Calu3 (cell line): ENCODE data around the gene DTD2. TPM values are rescaled to one million over a fixed set of nuclear protein-coding genes. Genes with fewer than 3 reads are reported as not detected.

Experiments used
- BruUV-seq: library from RNA; stranded (reverse); fragments of 400-500 nt; replicated peaks from 2 replicates; lab custom pipeline; 2021; lab: Mats Ljungman, UMichigan
- CTCF ChIA-PET: fragments of 300-600 bp; sonication (Branson Sonifier 250); formaldehyde crosslinking; loops from one replicate; lab custom pipeline; 2022; ENCODE audit warnings: antibody characterized with exemption; lab: Charles Lee
- DNase-seq: peaks from one replicate; pipeline ENCODE4 v3.0.0; 2022
- H3K27ac Mint-ChIP-seq: one replicate; pipeline ENCODE4 v1.8.0; 2022; ENCODE audit warnings: mixed read lengths; ENCODE audit not compliant: unreplicated experiment
- H3K27me3 Mint-ChIP-seq: one replicate; pipeline ENCODE4 v1.8.0; 2022; ENCODE audit warnings: mixed read lengths; ENCODE audit not compliant: unreplicated experiment
- H3K36me3 Mint-ChIP-seq: one replicate; pipeline ENCODE4 v1.8.0; 2022; ENCODE audit warnings: mild to moderate bottlenecking, moderate library complexity, mixed read lengths; ENCODE audit not compliant: insufficient read depth, unreplicated experiment
- H3K4me1 Mint-ChIP-seq: one replicate; pipeline ENCODE4 v1.8.0; 2022; ENCODE audit warnings: mild to moderate bottlenecking, low read depth, mixed read lengths; ENCODE audit not compliant: unreplicated experiment
- H3K4me3 Mint-ChIP-seq: one replicate; pipeline ENCODE4 v1.8.0; 2022; ENCODE audit warnings: mild to moderate bottlenecking, low read depth, moderate library complexity, mixed read lengths; ENCODE audit not compliant: unreplicated experiment
- H3K9me3 Mint-ChIP-seq: one replicate; pipeline ENCODE4 v1.8.0; 2022; ENCODE audit warnings: low read depth, mixed read lengths; ENCODE audit not compliant: unreplicated experiment
- CTCF ChIP-seq: fragments of 200-600 bp; IDR thresholded peaks from one replicate; pipeline ENCODE4 v1.8.0; 2022; ENCODE audit warnings: antibody characterized with exemption; ENCODE audit not compliant: unreplicated experiment
- intact Hi-C: fragments of 100-400 bp; cut with micrococcal nuclease; formaldehyde crosslinking; loops from one replicate; pipeline ENCODE4 v1.10.0; 2022; ENCODE audit not compliant: unreplicated experiment
- total RNA-seq: library from RNA; stranded (reverse); gene quantifications from 2 replicates; pipeline ENCODE4 v1.2.3, GENCODE V29; 2022

The DTD2 gene
- total RNA-seq, 1 experiment from 2014 or later: 12.2 TPM

GRCh38 chr14:31489691-31490090 lies 32.4 kb upstream of the DTD2 start:
- Mint-ChIP-seq H3K36me3 (no peaks in the 10 kb centered on the region), H3K9me3 (no peaks in the 10 kb centered on the region), H3K4me1 (no peaks in the 10 kb centered on the region), H3K4me3 (no peak overlapping the region), H3K27ac (no peak overlapping the region), H3K27me3 (no peaks in the 10 kb centered on the region)
- no TSS peak for BruUV-seq
- CTCF ChIA-PET: no interaction called here
- DNase-seq: no peak
- intact Hi-C loops: no loop called here
- no peak for TF ChIP-seq CTCF

- DNase-seq: no peak
- Mint-ChIP-seq H3K27ac (no peak within 1 kb of the TSS), H3K36me3 (no peaks in the 10 kb centered on the region), H3K27me3 (no peaks in the 10 kb centered on the region), H3K4me3 (no peak within 1 kb of the TSS), H3K9me3 (no peaks in the 10 kb centered on the region), H3K4me1 (no peaks in the 10 kb centered on the region)
- CTCF ChIA-PET: interaction anchor here (0.7 kb wide), 1 partner anchor 85 kb away, joined by 3 read pairs; no protein-coding TSS in a partner anchor
- TF ChIP-seq CTCF: no peak
- intact Hi-C loops: no loop called here
- BruUV-seq: no TSS peak
Observed at GRCh38 chr14:31487886-31488285, 30.6 kb upstream of the DTD2 start, which contains the start of gene GPR33. GPR33 (minus strand) TSS chr14:31488039; CDS start chr14:31483965, 4,074 bp downstream.

- no peak for TF ChIP-seq CTCF
- no TSS peak for BruUV-seq
- Mint-ChIP-seq H3K27me3 (no peaks in the 10 kb centered on the region), H3K4me1 (no peaks in the 10 kb centered on the region), H3K36me3 (no peaks in the 10 kb centered on the region), H3K27ac (no peak overlapping the region), H3K9me3 (no peaks in the 10 kb centered on the region), H3K4me3 (no peak overlapping the region)
- intact Hi-C loops: no loop called here
- CTCF ChIA-PET: interaction anchor here (0.7 kb wide), 1 partner anchor 334 kb away, joined by 5 read pairs; no protein-coding TSS in a partner anchor
- no peak for DNase-seq
Observed at GRCh38 chr14:31486764-31487163, 29.5 kb upstream of the DTD2 start.

DNA sequence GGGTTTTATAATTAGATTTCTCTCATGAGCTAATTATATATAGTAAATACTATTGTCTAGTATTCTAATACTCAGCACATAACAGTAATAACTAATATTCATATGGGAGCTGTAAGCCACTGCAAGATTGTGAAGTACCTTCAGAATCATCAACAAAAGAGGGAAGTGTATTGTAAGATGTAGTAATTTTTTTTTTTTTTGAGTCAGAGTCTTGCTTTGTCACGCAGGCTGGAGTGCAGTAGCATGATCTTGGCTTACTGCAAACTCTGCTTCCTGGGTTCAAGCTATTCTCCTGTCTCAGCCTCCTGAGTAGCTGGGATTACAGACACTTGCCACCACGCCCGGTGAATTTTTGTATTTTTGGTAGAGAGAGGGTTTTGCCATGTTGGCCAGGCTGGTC lies 27.4 kb upstream of the DTD2 start:
- Mint-ChIP-seq H3K27me3 (no peaks in the 10 kb centered on the region), H3K36me3 (no peaks in the 10 kb centered on the region), H3K4me1 (no peaks in the 10 kb centered on the region), H3K4me3 (no peak overlapping the region), H3K27ac (no peak overlapping the region), H3K9me3 (no peaks in the 10 kb centered on the region)
- intact Hi-C loops: no loop called here
- TF ChIP-seq CTCF: no peak
- no TSS peak for BruUV-seq
- no peak for DNase-seq
- CTCF ChIA-PET: interaction anchor here (0.7 kb wide), 2 partner anchors 46 to 433 kb away, joined by 3 read pairs; no protein-coding TSS in a partner anchor
